ENCODE data around the gene CACNA2D3.

DNA sequence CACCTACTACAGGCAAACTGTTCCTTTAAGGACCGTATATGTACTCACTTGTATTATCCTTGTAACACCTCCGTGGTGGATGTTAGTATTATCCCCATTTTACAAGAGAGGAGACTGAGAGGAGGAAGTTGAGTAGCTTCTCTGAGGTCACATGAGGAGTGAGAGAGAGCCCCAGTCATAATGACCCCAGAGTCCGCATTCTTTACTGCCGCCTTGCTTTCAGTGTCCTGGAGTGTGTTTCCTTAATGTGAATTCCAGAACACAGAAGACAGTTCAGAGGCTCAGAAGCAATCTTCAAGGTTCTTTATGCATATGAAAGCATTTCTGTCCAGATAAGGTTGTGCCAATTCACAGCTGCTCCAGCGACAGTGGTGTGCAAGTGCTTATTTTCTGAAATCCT, 199.2 kb downstream of the CACNA2D3 start:
- TF ChIP-seq, protein P1, sequence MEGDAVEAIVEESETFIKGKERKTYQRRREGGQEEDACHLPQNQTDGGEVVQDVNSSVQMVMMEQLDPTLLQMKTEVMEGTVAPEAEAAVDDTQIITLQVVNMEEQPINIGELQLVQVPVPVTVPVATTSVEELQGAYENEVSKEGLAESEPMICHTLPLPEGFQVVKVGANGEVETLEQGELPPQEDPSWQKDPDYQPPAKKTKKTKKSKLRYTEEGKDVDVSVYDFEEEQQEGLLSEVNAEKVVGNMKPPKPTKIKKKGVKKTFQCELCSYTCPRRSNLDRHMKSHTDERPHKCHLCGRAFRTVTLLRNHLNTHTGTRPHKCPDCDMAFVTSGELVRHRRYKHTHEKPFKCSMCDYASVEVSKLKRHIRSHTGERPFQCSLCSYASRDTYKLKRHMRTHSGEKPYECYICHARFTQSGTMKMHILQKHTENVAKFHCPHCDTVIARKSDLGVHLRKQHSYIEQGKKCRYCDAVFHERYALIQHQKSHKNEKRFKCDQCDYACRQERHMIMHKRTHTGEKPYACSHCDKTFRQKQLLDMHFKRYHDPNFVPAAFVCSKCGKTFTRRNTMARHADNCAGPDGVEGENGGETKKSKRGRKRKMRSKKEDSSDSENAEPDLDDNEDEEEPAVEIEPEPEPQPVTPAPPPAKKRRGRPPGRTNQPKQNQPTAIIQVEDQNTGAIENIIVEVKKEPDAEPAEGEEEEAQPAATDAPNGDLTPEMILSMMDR (IDR thresholded peaks at IDR 0.05): no peak
- no peak for TF ChIP-seq POLR2A (IDR thresholded peaks at IDR 0.05)

Measured in uterus (tissue), 2 donors.